DOHH2 (cell line): ENCODE measurements around the gene SPIRE2.

Experiments
- CTCF ChIP-seq: fragments of 200-600 bp; sonication (generic); IDR thresholded peaks from one replicate; pipeline ENCODE4 v1.5.1; 2014; ENCODE audit warnings: antibody characterized with exemption, mild to moderate bottlenecking, low read depth, low read length; ENCODE audit not compliant: poor library complexity, severe bottlenecking
- EZH2phosphoT487 ChIP-seq: fragments of 200-600 bp; sonication (generic); IDR thresholded peaks from 2 replicates; pipeline ENCODE4 v1.6.1; 2017; ENCODE audit warnings: borderline replicate concordance, mild to moderate bottlenecking, antibody characterized with exemption, low read length, moderate library complexity, mixed read lengths

- TF ChIP-seq CTCF (no peak), EZH2phosphoT487 (no peak)
These were observed 5.0 kb upstream of the SPIRE2 start for GRCh38 chr16:89823087-89823823.
